GM06990 (cell line): ENCODE measurements around the gene PPP6R1.
"Not testable (repeated sequence)": the region's sequence is repeated elsewhere in the genome, so short reads cannot be mapped to it uniquely, and the experiment has no call there.

Experiments
- DNase-seq: peaks from one replicate; pipeline ENCODE4 v3.0.0-alpha.2; 2011; ENCODE audit not compliant: insufficient read length; ENCODE audit errors: extremely low read depth
- H3K27me3 ChIP-seq: replicated peaks from 2 replicates; pipeline ENCODE4 v1.6.0; 2011; ENCODE audit warnings: low read length; ENCODE audit not compliant: control insufficient read depth, insufficient read depth
- H3K36me3 ChIP-seq: 2 replicates; pipeline ENCODE4 v1.5.1; 2011; ENCODE audit warnings: low read length; ENCODE audit not compliant: control insufficient read depth, insufficient read depth
- H3K4me3 ChIP-seq: replicated peaks from 2 replicates; pipeline ENCODE4 v1.5.1; 2011; ENCODE audit warnings: low read depth, mild to moderate bottlenecking, control low read depth, low read length
- CTCF ChIP-seq: IDR thresholded peaks from 2 replicates; pipeline ENCODE4 v1.5.1; 2011; ENCODE audit warnings: low read length, control low read depth, mild to moderate bottlenecking, inconsistent platforms; ENCODE audit not compliant: insufficient read depth, poor library complexity, severe bottlenecking

The PPP6R1 gene

GRCh38 chr19:55208880-55209692 is 49.7 kb downstream of the PPP6R1 start, which contains the start of gene PTPRH:
Gene PTPRH, minus strand, starts transcription at chr19:55209501. Its CDS starts 68 bp downstream, at chr19:55209433.
- Histone ChIP-seq H3K4me3 (no peak within 1 kb of the TSS), H3K27me3 (no peaks in the 10 kb centered on the region; the same call in 1 of the 2 replicates), H3K36me3 (no peaks in the 10 kb centered on the region)
- no peak for TF ChIP-seq CTCF
- no peak for DNase-seq

- H3K36me3 ChIP-seq, result no peaks in the 10 kb centered on the region
- no peak overlapping the region for H3K4me3 ChIP-seq
- no peak for TF ChIP-seq CTCF
- no peak for DNase-seq
- H3K27me3 ChIP-seq, result no peaks in the 10 kb centered on the region; the same call in 1 of the 2 replicates
These were observed 51.9 kb downstream of the PPP6R1 start for GRCh38 chr19:55206664-55207500.

- DNase-seq, H3K4me3 ChIP-seq, H3K36me3 ChIP-seq, H3K27me3 ChIP-seq: not testable (repeated sequence)
These were observed 56.6 kb downstream of the PPP6R1 start for GRCh38 chr19:55202199-55202598.

GRCh38 chr19:55199620-55200204 is 59.1 kb downstream of the PPP6R1 start:
- DNase-seq, result no peak
- no peak for TF ChIP-seq CTCF
- no peaks in the 10 kb centered on the region; the same call in 1 of the 2 replicates for H3K27me3 ChIP-seq
- H3K4me3 ChIP-seq, result no peak overlapping the region
- no peaks in the 10 kb centered on the region for H3K36me3 ChIP-seq

GRCh38 chr19:55198651-55199050 is 60.2 kb downstream of the PPP6R1 start:
- Histone ChIP-seq H3K27me3 (no peaks in the 10 kb centered on the region), H3K36me3 (no peaks in the 10 kb centered on the region), H3K4me3 (no peak overlapping the region)
- TF ChIP-seq CTCF, result no peak
- DNase-seq, result no peak

- DNase-seq, result no peak
- Histone ChIP-seq H3K27me3 (no peaks in the 10 kb centered on the region), H3K36me3 (no peaks in the 10 kb centered on the region), H3K4me3 (no peak overlapping the region)
- TF ChIP-seq CTCF, result no peak
These were observed 61.3 kb downstream of the PPP6R1 start for GRCh38 chr19:55197528-55197927.
